Body of pancreas (tissue), 4 donors: ENCODE measurements around the gene ZEB2.

Source experiments
- CTCF ChIP-seq, 7 experiments: fragments of 450-650 bp in 4 of 7; fragments of 200-600 bp in 3 of 7; sonication (generic) in 3 of 7; IDR thresholded peaks; one replicate each; pipeline ENCODE4 v1.5.1; 2016 to 2019; ENCODE audit warnings: antibody characterized with exemption in 7 of 7
- POLR2A ChIP-seq, 3 donors: fragments of 450-650 bp; IDR thresholded peaks; one replicate each; pipeline ENCODE4 v1.6.1; 2016; ENCODE audit warnings: antibody characterized with exemption in 3 of 3, mild to moderate bottlenecking in 2 of 3

- TF ChIP-seq CTCF (IDR thresholded peaks at IDR 0.05) (no peak), POLR2A (IDR thresholded peaks at IDR 0.05) (peak in 1 of 3 donors; percentile 7)
Observed at GRCh38 chr2:144516411-144516980, 3.4 kb downstream of the ZEB2 start.
